H1 (cell line): ENCODE measurements around the gene SH3BP2. TPM values are rescaled to one million over a fixed set of nuclear protein-coding genes. Genes with fewer than 3 reads are reported as not detected.

Source experiments
- CTCF ChIA-PET: fragments of 300-600 bp; sonication (Branson Sonifier 250); formaldehyde crosslinking; loops from one replicate; lab custom pipeline; 2021; ENCODE audit not compliant: partially characterized antibody; lab: Charles Lee
- POLR2A ChIA-PET: fragments of 300-600 bp; sonication (Branson Sonifier 250); formaldehyde crosslinking; loops from one replicate; lab custom pipeline; 2021; ENCODE audit warnings: inconsistent platforms; ENCODE audit not compliant: partially characterized antibody; lab: Charles Lee
- DNase-seq, 2 experiments: peaks; one replicate each; pipeline versions ENCODE4 v3.0.0 to v3.0.0-alpha.2; 2010 to 2022; ENCODE audit warnings: low spot score in 2 of 2, low read depth in 1 of 2, mixed read lengths in 1 of 2
- FAIRE-seq: peaks from 2 replicates; lab custom pipeline; 2011; peaks lifted over from hg19 to GRCh38; lab: Jason Lieb, UNC
- H2AFZ ChIP-seq: 2 replicates; pipeline ENCODE4 v1.8.1; 2012; ENCODE audit warnings: low read length, inconsistent platforms
- H2AK5ac ChIP-seq: 2 replicates; pipeline ENCODE4 v1.6.1; 2013; ENCODE audit warnings: low read depth, low read length
- H2BK120ac ChIP-seq: replicated peaks from 2 replicates; pipeline ENCODE3; 2013; ENCODE audit warnings: low read depth, low read length, inconsistent platforms
- H2BK12ac ChIP-seq: 2 replicates; pipeline ENCODE4 v1.6.1; 2013; ENCODE audit warnings: low read depth, low read length
- H2BK15ac ChIP-seq: 2 replicates; pipeline ENCODE4 v1.6.1; 2013; ENCODE audit warnings: low read length
- H2BK20ac ChIP-seq: 2 replicates; pipeline ENCODE4 v1.6.1; 2013; ENCODE audit warnings: low read length
- H2BK5ac ChIP-seq: 2 replicates; pipeline ENCODE4 v1.6.1; 2013; ENCODE audit warnings: low read depth, low read length
- H3K14ac ChIP-seq: 2 replicates; pipeline ENCODE4 v1.6.1; 2013; ENCODE audit warnings: inconsistent platforms; ENCODE audit not compliant: insufficient read length
- H3K18ac ChIP-seq: 2 replicates; pipeline ENCODE4 v1.6.1; 2013; ENCODE audit warnings: low read length; ENCODE audit errors: extremely low read depth
- H3K23ac ChIP-seq: 2 replicates; pipeline ENCODE4 v1.6.1; 2013; ENCODE audit warnings: inconsistent platforms; ENCODE audit not compliant: insufficient read length
- H3K23me2 ChIP-seq: 2 replicates; pipeline ENCODE4 v1.6.1; 2013; ENCODE audit warnings: low read depth, low read length
- H3K27ac ChIP-seq: 2 replicates; pipeline ENCODE4 v1.6.1; 2011; ENCODE audit warnings: low read depth, low read length, inconsistent platforms
- H3K27me3 ChIP-seq, 4 experiments: replicated peaks in 1 of 4; 1 replicate in 1 of 4; 2 replicates in 3 of 4; pipeline versions ENCODE4 v1.6.1 to v1.8.1; 2011 to 2013; ENCODE audit warnings: low read length in 3 of 4, mild to moderate bottlenecking in 3 of 4, inconsistent platforms in 2 of 4, mixed read lengths in 2 of 4, moderate library complexity in 1 of 4; ENCODE audit not compliant: control insufficient read depth in 3 of 4, insufficient read depth in 3 of 4; ENCODE audit errors: extremely low read depth in 1 of 4
- H3K36me3 ChIP-seq, 4 experiments: 2 replicates each; pipeline versions ENCODE4 v1.6.1 to v1.8.1; 2011 to 2013; ENCODE audit warnings: mild to moderate bottlenecking in 4 of 4, low read length in 3 of 4, moderate library complexity in 2 of 4, control low read depth in 1 of 4, inconsistent platforms in 1 of 4; ENCODE audit not compliant: insufficient read depth in 4 of 4, control insufficient read depth in 2 of 4
- H3K4ac ChIP-seq: replicated peaks from 2 replicates; pipeline ENCODE3; 2013; ENCODE audit warnings: low read length, low read depth, mixed read lengths, inconsistent platforms; ENCODE audit not compliant: insufficient read length
- H3K4me1 ChIP-seq, 4 experiments: replicated peaks in 1 of 4; 1 replicate in 1 of 4; 2 replicates in 3 of 4; pipeline versions ENCODE4 v1.6.1 to v1.8.1; 2011 to 2013; ENCODE audit warnings: low read length in 3 of 4, inconsistent platforms in 2 of 4, mixed read lengths in 1 of 4; ENCODE audit not compliant: insufficient read depth in 4 of 4, control insufficient read depth in 3 of 4
- H3K4me2 ChIP-seq, 2 experiments: 2 replicates each; pipeline versions ENCODE4 v1.6.1 to v1.8.1; 2011 to 2013; ENCODE audit warnings: low read depth in 2 of 2, low read length in 2 of 2, control low read depth in 1 of 2, inconsistent platforms in 1 of 2, mild to moderate bottlenecking in 1 of 2; ENCODE audit not compliant: insufficient read depth in 1 of 2
- H3K4me3 ChIP-seq, 4 experiments: fragments of 200-600, 300-600 bp in 1 of 4; sonication (generic), shearing (Covaris generic), sonication (Bioruptor Twin) in 1 of 4; 2 replicates each; pipeline versions ENCODE4 v1.5.1 to v1.8.1; 2011 to 2016; ENCODE audit warnings: low read length in 4 of 4, low read depth in 3 of 4, control low read depth in 2 of 4, inconsistent platforms in 2 of 4, mild to moderate bottlenecking in 2 of 4, mixed read lengths in 1 of 4, moderate library complexity in 1 of 4; ENCODE audit not compliant: insufficient read depth in 2 of 4; ENCODE audit errors: extremely low read depth in 1 of 4
- H3K56ac ChIP-seq: replicated peaks from 2 replicates; pipeline ENCODE3; 2013; ENCODE audit warnings: low read depth, mild to moderate bottlenecking, mixed read lengths, low read length, inconsistent platforms; ENCODE audit not compliant: insufficient read length
- H3K79me1 ChIP-seq: 2 replicates; pipeline ENCODE4 v1.6.1; 2013; ENCODE audit warnings: low read depth, low read length, control low read depth
- H3K79me2 ChIP-seq, 2 experiments: 2 replicates each; pipeline versions ENCODE4 v1.6.1 to v1.8.1; 2012 to 2013; ENCODE audit warnings: low read length in 2 of 2, mild to moderate bottlenecking in 2 of 2, inconsistent platforms in 1 of 2; ENCODE audit not compliant: insufficient read depth in 2 of 2, control insufficient read depth in 1 of 2
- H3K9ac ChIP-seq, 4 experiments: replicated peaks in 1 of 4; 1 replicate in 1 of 4; 2 replicates in 3 of 4; pipeline versions ENCODE4 v1.6.1 to v1.8.1; 2011 to 2013; ENCODE audit warnings: low read depth in 3 of 4, low read length in 3 of 4, control low read depth in 2 of 4, mild to moderate bottlenecking in 2 of 4, moderate library complexity in 2 of 4, inconsistent platforms in 1 of 4; ENCODE audit errors: extremely low read depth in 1 of 4
- H3K9me3 ChIP-seq, 2 experiments: 2 replicates each; pipeline versions ENCODE4 v1.6.1 to v1.8.1; 2012 to 2013; ENCODE audit warnings: mild to moderate bottlenecking in 2 of 2, moderate library complexity in 2 of 2, control low read depth in 1 of 2, inconsistent platforms in 1 of 2, low read depth in 1 of 2, low read length in 1 of 2, mixed read lengths in 1 of 2; ENCODE audit not compliant: insufficient read depth in 2 of 2
- H4K20me1 ChIP-seq, 2 experiments: replicated peaks in 1 of 2; 2 replicates each; pipeline versions ENCODE3 to v1.8.1; 2011 to 2013; ENCODE audit warnings: inconsistent platforms in 2 of 2, low read length in 2 of 2, mild to moderate bottlenecking in 1 of 2; ENCODE audit not compliant: insufficient read depth in 2 of 2, control insufficient read depth in 1 of 2
- H4K5ac ChIP-seq: 2 replicates; pipeline ENCODE4 v1.6.1; 2013; ENCODE audit warnings: low read length, low read depth, mixed read lengths, inconsistent platforms; ENCODE audit not compliant: insufficient read length
- H4K8ac ChIP-seq: 2 replicates; pipeline ENCODE4 v1.8.0; 2013; ENCODE audit warnings: mild to moderate bottlenecking, moderate library complexity, low read length, inconsistent platforms; ENCODE audit not compliant: insufficient read depth; ENCODE audit errors: extremely low read depth
- H4K91ac ChIP-seq: replicated peaks from 2 replicates; pipeline ENCODE3; 2013; ENCODE audit warnings: low read length, mixed read lengths, inconsistent platforms; ENCODE audit not compliant: insufficient read length
- BACH1 ChIP-seq: IDR thresholded peaks from 2 replicates; pipeline ENCODE4 v1.6.1; 2012; ENCODE audit warnings: low read length, improper control_type of control experiment
- BRCA1 ChIP-seq: IDR thresholded peaks from 2 replicates; pipeline ENCODE4 v1.6.1; 2012; ENCODE audit warnings: low read depth, low read length, improper control_type of control experiment
- CBX5 ChIP-seq: fragments of 300-800, 300-1000 bp; sonication (generic); IDR thresholded peaks from 2 replicates; pipeline ENCODE4 v1.7.1; 2016; ENCODE audit warnings: antibody characterized with exemption, low read length, low read depth
- CHD2 ChIP-seq: IDR thresholded peaks from 2 replicates; pipeline ENCODE4 v1.6.1; 2012; ENCODE audit warnings: low read length, improper control_type of control experiment
- EGR1 ChIP-seq: IDR thresholded peaks from 2 replicates; pipeline ENCODE4 v1.6.1; 2011; ENCODE audit warnings: low read depth, low read length, borderline replicate concordance
- NANOG ChIP-seq: IDR thresholded peaks from 2 replicates; pipeline ENCODE4 v1.6.1; 2011; ENCODE audit warnings: low read length, low read depth, mild to moderate bottlenecking, inconsistent platforms; ENCODE audit not compliant: insufficient read depth, poor library complexity, severe bottlenecking
- PHF8 ChIP-seq: fragments of 200-600 bp; sonication (generic); conservative IDR thresholded peaks from 2 replicates; pipeline ENCODE4 v1.7.1; 2012; ENCODE audit warnings: low read depth, mild to moderate bottlenecking, inconsistent platforms, low read length, moderate library complexity
- RNF2 ChIP-seq: fragments of 200-900, 300-1000 bp; sonication (generic); IDR thresholded peaks from 2 replicates; pipeline ENCODE4 v1.7.1; 2016; ENCODE audit warnings: borderline replicate concordance, low read depth, mild to moderate bottlenecking, antibody characterized with exemption, low read length; ENCODE audit not compliant: poor library complexity, severe bottlenecking; ENCODE audit errors: missing control alignments
- SIN3A ChIP-seq, 2 experiments: IDR thresholded peaks in 1 of 2; conservative IDR thresholded peaks in 1 of 2; 2 replicates each; pipeline ENCODE4 v1.6.1; 2011 to 2012; ENCODE audit warnings: low read length in 2 of 2, improper control_type of control experiment in 1 of 2, low read depth in 1 of 2, mild to moderate bottlenecking in 1 of 2
- SIRT6 ChIP-seq: IDR thresholded peaks from one replicate; pipeline ENCODE4 v1.7.1; 2012; ENCODE audit warnings: low read length, inconsistent platforms
- YY1 ChIP-seq: IDR thresholded peaks from 2 replicates; pipeline ENCODE4 v1.6.1; 2011; ENCODE audit warnings: low read depth, mild to moderate bottlenecking, low read length
- WGBS, 2 experiments: shearing (Covaris generic) in 1 of 2; methylation state at CpG; one replicate each; pipeline versions ENCODE4 v1.1.6 to v1.1.7; 2013 to 2015; ENCODE audit warnings: low lambda C conversion rate in 2 of 2, mixed read lengths in 2 of 2, inconsistent platforms in 1 of 2, low coverage in 1 of 2, missing lambda C conversion rate in 1 of 2; ENCODE audit not compliant: insufficient replicate concordance in 2 of 2, insufficient coverage in 1 of 2, insufficient read length in 1 of 2; ENCODE audit errors: extremely low coverage in 1 of 2, missing lambda C conversion rate in 1 of 2; 5-methylcytosine and 5-hydroxymethylcytosine counted together
- polyA plus RNA-seq, 7 experiments: library from polyadenylated mRNA; depleted of rRNA in 3 of 7; stranded (reverse) in 5 of 7; unstranded in 2 of 7; fragments of >200 nt in 5 of 7; fragments of 200-250 nt in 2 of 7; gene quantifications; 1 replicate in 5 of 7; 2 replicates in 1 of 7; 4 replicates in 1 of 7; pipeline versions ENCODE4 v1.2.1 to v1.2.3, GENCODE V29; 2011 to 2013; ENCODE audit warnings: missing spikeins in 2 of 7, mixed read lengths in 2 of 7
- total RNA-seq: library from RNA; stranded (reverse); fragmentation: NEBNext Ultra II Directional; extraction: Animal tissue kit (Norgen Biotek cat#: 25700); gene quantifications from 2 replicates; pipeline ENCODE4 v1.2.1, GENCODE V29; 2021
- TF ChIP-seq, protein P1 (sequence below): IDR thresholded peaks from 2 replicates; pipeline ENCODE4 v1.6.1; 2012; ENCODE audit warnings: low read length, inconsistent platforms

SH3BP2 gene
- total and polyA plus RNA-seq, 2 of the 8 experiments (the other 6 are each of a cell fraction or from before 2014, with no cell fraction given) = 27.4 to 31.4 TPM

DNA sequence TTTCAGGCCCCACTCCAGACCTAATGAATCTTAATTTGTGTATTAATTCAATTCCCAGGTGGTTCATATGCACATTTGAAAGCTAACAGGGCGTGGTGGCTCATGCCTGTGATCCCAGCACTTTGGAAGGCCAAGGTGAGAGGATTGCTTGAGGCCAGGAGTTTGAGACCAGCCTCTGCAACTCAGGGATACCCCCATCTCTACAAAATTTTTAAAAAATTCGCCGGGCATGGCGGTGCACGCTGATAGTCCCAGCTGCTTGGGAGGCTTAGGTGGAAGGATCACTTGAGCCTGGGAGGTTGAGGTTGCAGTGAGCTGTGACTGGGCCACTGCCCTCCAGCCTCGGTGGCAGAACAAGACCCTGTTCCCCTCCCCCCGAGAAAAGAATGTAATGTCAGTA lies 82.0 kb downstream of the SH3BP2 start:
- Histone ChIP-seq H4K91ac (no peak overlapping the region), H3K23ac (no peak overlapping the region), H2BK120ac (no peak overlapping the region), H3K4me2 (no peak overlapping the region), H3K18ac (no peak overlapping the region), H2BK15ac (no peak overlapping the region), H2BK5ac (no peak overlapping the region), H4K8ac (no peak overlapping the region), H4K20me1 (peaks cover 0 to 4% of the 10 kb centered on the region in 2 experiments), H3K27me3 (no peaks in the 10 kb centered on the region), H3K27ac (no peak overlapping the region), H4K5ac (no peak overlapping the region), H3K14ac (no peak overlapping the region), H2AK5ac (no peak overlapping the region), H2AFZ (no peak overlapping the region), H3K36me3 (peaks cover 0 to 9% (median 1%) of the 10 kb centered on the region in 4 experiments; a peak in 3 of 8 replicates), H3K23me2 (no peaks in the 10 kb centered on the region), H3K4me3 (no peak overlapping the region), H3K9ac (no peak overlapping the region), H3K79me1 (no peaks in the 10 kb centered on the region; the same call in none of the 2 replicates), H3K4me1 (no peaks in the 10 kb centered on the region; a peak in 1 of 7 replicates), H2BK12ac (no peak overlapping the region), H3K79me2 (peaks cover 0 to 51% of the 10 kb centered on the region in 2 experiments; a peak in 2 of 4 replicates), H3K9me3 (no peaks in the 10 kb centered on the region), H3K4ac (no peak overlapping the region), H2BK20ac (no peak overlapping the region), H3K56ac (no peak overlapping the region)
- WGBS, 2 experiments = 91% methylated on average over 7 of the region's 7 CpGs; no CpG with 5 or more reads in 1 of the 2 experiments
- FAIRE-seq = no peak
- CTCF ChIA-PET = interaction anchor here (1.1 to 5.5 kb wide), 3 partner anchors 13 to 110 kb away, joined by 3 to 19 read pairs (median 3); no protein-coding TSS in a partner anchor
- DNase-seq = no peak
- POLR2A ChIA-PET = interaction anchor here (0.9 kb wide), 1 partner anchor 139 kb away, joined by 3 read pairs; no protein-coding TSS in a partner anchor
- TF ChIP-seq, protein P1, sequence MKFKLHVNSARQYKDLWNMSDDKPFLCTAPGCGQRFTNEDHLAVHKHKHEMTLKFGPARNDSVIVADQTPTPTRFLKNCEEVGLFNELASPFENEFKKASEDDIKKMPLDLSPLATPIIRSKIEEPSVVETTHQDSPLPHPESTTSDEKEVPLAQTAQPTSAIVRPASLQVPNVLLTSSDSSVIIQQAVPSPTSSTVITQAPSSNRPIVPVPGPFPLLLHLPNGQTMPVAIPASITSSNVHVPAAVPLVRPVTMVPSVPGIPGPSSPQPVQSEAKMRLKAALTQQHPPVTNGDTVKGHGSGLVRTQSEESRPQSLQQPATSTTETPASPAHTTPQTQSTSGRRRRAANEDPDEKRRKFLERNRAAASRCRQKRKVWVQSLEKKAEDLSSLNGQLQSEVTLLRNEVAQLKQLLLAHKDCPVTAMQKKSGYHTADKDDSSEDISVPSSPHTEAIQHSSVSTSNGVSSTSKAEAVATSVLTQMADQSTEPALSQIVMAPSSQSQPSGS = no peak
- no peak for TF ChIP-seq SIRT6
- no peak for TF ChIP-seq EGR1
- TF ChIP-seq SIN3A (conservative IDR thresholded peaks at IDR 0.05 in 1 of 2, IDR thresholded peaks at IDR 0.05 in 1 of 2; ENCODE audit: low read depth in 1 of 2, low read length in 2 of 2) = no peak
- no peak for TF ChIP-seq BACH1
- TF ChIP-seq RNF2 = no peak
- no peak for TF ChIP-seq YY1
- no peak for TF ChIP-seq BRCA1
- no peak for TF ChIP-seq PHF8
- no peak for TF ChIP-seq CBX5
- no peak for TF ChIP-seq CHD2
- no peak for TF ChIP-seq NANOG
